Body of pancreas (tissue), 4 donors: ENCODE data around the gene MICOS13. TPM values are rescaled to one million over a fixed set of nuclear protein-coding genes. Genes with fewer than 3 reads are reported as not detected.

Experiments
- ATAC-seq: fragments of 150-250 bp; one replicate; pipeline ENCODE4 v1.9.1; 2016
- DNase-seq, 4 donors: peaks; one replicate each; pipeline ENCODE4 v3.0.0-alpha.2; 2019
- H3K27ac ChIP-seq, 4 donors: fragments of 200-600 bp; sonication (generic); 1 replicate in 3 of 4; 2 replicates in 1 of 4; pipeline versions ENCODE4 v1.5.1 to v1.6.1; 2016 to 2019; ENCODE audit warnings: mild to moderate bottlenecking in 1 of 4, mixed read lengths in 1 of 4, moderate library complexity in 1 of 4
- H3K27me3 ChIP-seq, 2 donors: fragments of 200-600 bp; sonication (generic); one replicate each; pipeline ENCODE4 v1.6.0; 2016; ENCODE audit warnings: mild to moderate bottlenecking in 1 of 2
- H3K36me3 ChIP-seq, 2 donors: fragments of 200-600 bp; sonication (generic); replicated peaks in 1 of 2; 2 replicates each; pipeline ENCODE4 v1.5.1; 2016; ENCODE audit warnings: low read depth in 2 of 2; ENCODE audit not compliant: insufficient read depth in 1 of 2
- H3K4me1 ChIP-seq: fragments of 200-600 bp; sonication (generic); one replicate; pipeline ENCODE4 v1.6.0; 2016
- H3K4me3 ChIP-seq, 2 donors: fragments of 200-600 bp; sonication (generic); 1 replicate in 1 of 2; 2 replicates in 1 of 2; pipeline ENCODE4 v1.5.1; 2016 to 2019
- H3K9me3 ChIP-seq, 3 donors: fragments of 200-600 bp; sonication (generic); 1 replicate in 2 of 3; 2 replicates in 1 of 3; pipeline ENCODE4 v1.5.1; 2016
- POLR2A ChIP-seq, 3 donors: fragments of 450-650 bp; IDR thresholded peaks; one replicate each; pipeline ENCODE4 v1.6.1; 2016; ENCODE audit warnings: antibody characterized with exemption in 3 of 3, mild to moderate bottlenecking in 2 of 3
- WGBS, 2 donors: methylation state at CpG; one replicate each; pipeline ENCODE4 v1.1.5; 2017; 5-methylcytosine and 5-hydroxymethylcytosine counted together
- intact Hi-C: fragments of 100-400 bp; cut with DNase I; formaldehyde crosslinking; loops from one replicate; pipeline ENCODE4 v1.15.1; 2023
- total RNA-seq, 2 donors: library from RNA; depleted of rRNA; stranded (reverse); fragments of >200 nt; gene quantifications; one replicate each; pipeline ENCODE4 v1.1.0, GENCODE V29; 2016
- TF ChIP-seq, protein P1 (sequence below), 7 experiments: fragments of 450-650 bp in 4 of 7; fragments of 200-600 bp in 3 of 7; sonication (generic) in 3 of 7; IDR thresholded peaks; one replicate each; pipeline ENCODE4 v1.5.1; 2016 to 2019; ENCODE audit warnings: antibody characterized with exemption in 7 of 7

Gene MICOS13
- total RNA-seq, 2 donors from 2014 or later, result 14.5 to 14.8 TPM

DNA sequence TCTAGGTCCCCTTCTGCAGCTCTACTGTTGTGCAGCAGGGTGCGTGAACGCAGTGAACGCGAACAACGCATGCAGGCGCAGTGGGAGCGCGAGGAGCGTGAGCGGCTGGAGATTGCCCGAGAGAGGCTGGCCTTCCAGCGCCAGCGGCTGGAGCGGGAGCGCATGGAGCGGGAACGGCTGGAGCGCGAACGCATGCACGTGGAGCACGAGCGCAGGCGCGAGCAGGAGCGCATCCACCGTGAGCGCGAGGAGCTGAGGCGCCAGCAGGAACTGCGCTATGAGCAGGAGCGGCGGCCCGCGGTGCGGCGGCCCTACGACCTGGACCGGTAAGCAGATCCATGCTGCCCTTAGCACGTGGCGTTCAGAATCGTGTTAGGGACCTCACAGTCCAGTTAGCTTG is 18.8 kb downstream of the MICOS13 start:
- Histone ChIP-seq H3K27me3 (no peaks in the 10 kb centered on the region), H3K9me3 (no peaks in the 10 kb centered on the region), H3K36me3 (peaks cover 20 to 62% of the 10 kb centered on the region in 2 donors), H3K27ac (no peak overlapping the region), H3K4me1 (no peaks in the 10 kb centered on the region), H3K4me3 (no peak overlapping the region)
- no peak for DNase-seq
- intact Hi-C loops, result no loop called here
- WGBS, 2 donors, result 96 to 98% methylated on average over 32 to 37 of the region's 42 CpGs
- no peak for ATAC-seq
- TF ChIP-seq, protein P1, sequence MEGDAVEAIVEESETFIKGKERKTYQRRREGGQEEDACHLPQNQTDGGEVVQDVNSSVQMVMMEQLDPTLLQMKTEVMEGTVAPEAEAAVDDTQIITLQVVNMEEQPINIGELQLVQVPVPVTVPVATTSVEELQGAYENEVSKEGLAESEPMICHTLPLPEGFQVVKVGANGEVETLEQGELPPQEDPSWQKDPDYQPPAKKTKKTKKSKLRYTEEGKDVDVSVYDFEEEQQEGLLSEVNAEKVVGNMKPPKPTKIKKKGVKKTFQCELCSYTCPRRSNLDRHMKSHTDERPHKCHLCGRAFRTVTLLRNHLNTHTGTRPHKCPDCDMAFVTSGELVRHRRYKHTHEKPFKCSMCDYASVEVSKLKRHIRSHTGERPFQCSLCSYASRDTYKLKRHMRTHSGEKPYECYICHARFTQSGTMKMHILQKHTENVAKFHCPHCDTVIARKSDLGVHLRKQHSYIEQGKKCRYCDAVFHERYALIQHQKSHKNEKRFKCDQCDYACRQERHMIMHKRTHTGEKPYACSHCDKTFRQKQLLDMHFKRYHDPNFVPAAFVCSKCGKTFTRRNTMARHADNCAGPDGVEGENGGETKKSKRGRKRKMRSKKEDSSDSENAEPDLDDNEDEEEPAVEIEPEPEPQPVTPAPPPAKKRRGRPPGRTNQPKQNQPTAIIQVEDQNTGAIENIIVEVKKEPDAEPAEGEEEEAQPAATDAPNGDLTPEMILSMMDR (IDR thresholded peaks at IDR 0.05), result no peak
- no peak for TF ChIP-seq POLR2A (IDR thresholded peaks at IDR 0.05)

DNA sequence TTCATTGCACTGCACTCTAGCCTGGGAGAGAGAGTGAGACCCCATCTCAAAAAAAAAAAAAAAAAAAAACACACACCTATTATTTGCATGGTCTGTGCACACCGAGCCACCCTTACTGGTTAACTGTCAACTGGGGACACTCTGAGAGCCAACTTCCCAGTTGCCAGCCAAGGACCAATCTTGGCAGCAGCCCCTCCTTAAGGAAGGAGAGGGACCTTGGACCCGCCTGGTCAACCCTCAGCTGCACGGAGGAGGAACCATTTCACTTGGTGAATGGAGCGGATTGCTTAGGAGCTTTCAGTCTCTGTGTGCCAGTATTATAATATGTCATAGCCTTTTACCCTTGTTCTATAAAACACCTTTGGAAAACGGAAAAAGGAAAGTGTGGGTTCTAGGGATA is 24.9 kb downstream of the MICOS13 start:
- Histone ChIP-seq H3K4me3 (no peak overlapping the region), H3K36me3 (peaks cover 13 to 51% of the 10 kb centered on the region in 2 donors), H3K9me3 (no peaks in the 10 kb centered on the region), H3K4me1 (no peaks in the 10 kb centered on the region), H3K27ac (no peak overlapping the region), H3K27me3 (no peaks in the 10 kb centered on the region)
- ATAC-seq, result no peak
- DNase-seq, result no peak
- WGBS, 2 donors, result 50 to 83% methylated on average over 5 of the region's 5 CpGs
- intact Hi-C loops, result no loop called here
- TF ChIP-seq POLR2A (IDR thresholded peaks at IDR 0.05), result no peak
- TF ChIP-seq, protein P1 (IDR thresholded peaks at IDR 0.05), result no peak

DNA sequence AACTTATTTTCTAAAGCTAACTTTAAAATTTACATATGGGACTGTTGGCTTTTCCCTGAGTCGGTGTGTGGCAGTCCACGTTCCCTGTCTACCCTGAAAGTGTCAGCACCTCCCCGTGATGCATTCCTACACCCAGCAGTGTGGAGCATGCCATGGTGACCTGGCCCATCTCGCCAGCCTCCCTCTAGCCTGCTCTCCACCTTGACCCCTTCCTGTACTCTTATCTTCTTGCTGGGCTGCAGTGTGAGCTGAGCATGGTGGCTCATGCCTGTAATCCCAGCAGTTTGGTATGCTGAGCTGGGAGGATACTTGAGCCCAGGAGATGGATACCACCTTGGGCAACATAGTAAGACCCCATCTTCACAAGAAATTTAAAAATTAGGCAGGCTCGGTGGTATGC is 25.4 kb downstream of the MICOS13 start:
- no peak for DNase-seq
- no peak overlapping the region for H3K27ac ChIP-seq
- no peaks in the 10 kb centered on the region for H3K9me3 ChIP-seq
- TF ChIP-seq, protein P1 (IDR thresholded peaks at IDR 0.05), result no peak
- no peak for TF ChIP-seq POLR2A (IDR thresholded peaks at IDR 0.05)
- no peaks in the 10 kb centered on the region for H3K4me1 ChIP-seq
- intact Hi-C loops, result no loop called here
- H3K36me3 ChIP-seq, result peaks cover 16 to 56% of the 10 kb centered on the region in 2 donors
- no peak overlapping the region for H3K4me3 ChIP-seq
- ATAC-seq, result no peak
- no peaks in the 10 kb centered on the region for H3K27me3 ChIP-seq
- WGBS, 2 donors, result 90 to 93% methylated on average over 5 of the region's 5 CpGs

DNA sequence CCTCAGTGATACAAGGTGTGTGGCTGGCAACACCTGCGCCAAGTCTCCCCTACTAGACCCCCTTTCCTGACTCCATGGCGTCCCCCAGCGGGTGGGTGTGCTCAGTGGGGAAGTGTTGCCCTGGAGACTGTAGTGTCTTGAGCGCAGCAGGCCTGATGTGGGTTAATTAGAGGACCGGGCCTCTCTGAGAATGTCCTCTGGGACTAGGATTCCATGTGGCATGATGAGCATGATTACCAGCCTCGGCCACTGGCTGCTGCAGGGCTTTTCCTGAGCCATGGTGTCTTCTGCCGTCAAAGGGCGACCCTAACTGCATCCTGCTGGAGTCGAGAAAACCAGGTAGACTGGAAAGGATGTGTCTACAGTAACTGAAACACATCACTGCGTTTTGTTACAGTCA is 28.1 kb downstream of the MICOS13 start:
- Histone ChIP-seq H3K36me3 (peaks cover 20 to 55% of the 10 kb centered on the region in 2 donors), H3K27ac (no peak overlapping the region), H3K9me3 (no peaks in the 10 kb centered on the region), H3K27me3 (no peaks in the 10 kb centered on the region), H3K4me3 (no peak overlapping the region), H3K4me1 (no peaks in the 10 kb centered on the region)
- ATAC-seq (no peak), DNase-seq (no peak)
- intact Hi-C loops, result no loop called here
- 90 to 93% methylated on average over 9 to 10 of the region's 10 CpGs for WGBS, 2 donors
- TF ChIP-seq, protein P1 (IDR thresholded peaks at IDR 0.05), result no peak
- TF ChIP-seq POLR2A (IDR thresholded peaks at IDR 0.05), result no peak

DNA sequence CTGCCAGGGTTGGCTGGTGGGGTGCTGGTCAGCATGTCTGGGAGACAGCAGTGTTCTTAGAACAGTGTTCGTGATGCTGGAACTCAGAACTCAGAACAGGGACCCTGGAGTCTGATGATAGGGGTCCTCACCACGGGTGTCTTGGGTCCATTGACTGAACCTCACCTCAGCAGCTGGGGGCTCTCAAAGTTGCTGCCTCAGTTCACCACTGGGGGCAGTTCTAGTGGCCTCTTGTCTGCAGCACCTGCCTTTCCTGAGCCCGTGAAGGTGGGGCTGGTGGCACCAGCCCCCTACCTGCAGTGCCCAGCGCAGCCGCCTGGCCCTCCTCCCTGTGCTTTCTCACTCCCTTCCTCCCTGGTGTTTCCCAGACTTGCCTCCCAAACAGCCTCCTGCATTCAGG is 29.0 kb downstream of the MICOS13 start:
- DNase-seq (no peak), ATAC-seq (no peak)
- Histone ChIP-seq H3K36me3 (peaks cover 20 to 64% of the 10 kb centered on the region in 2 donors), H3K27ac (no peak overlapping the region), H3K9me3 (no peaks in the 10 kb centered on the region), H3K4me3 (no peak overlapping the region), H3K27me3 (no peaks in the 10 kb centered on the region), H3K4me1 (no peaks in the 10 kb centered on the region)
- intact Hi-C loops, result no loop called here
- WGBS, 2 donors, result 96 to 100% methylated on average over 3 to 5 of the region's 5 CpGs
- no peak for TF ChIP-seq POLR2A (IDR thresholded peaks at IDR 0.05)
- TF ChIP-seq, protein P1 (IDR thresholded peaks at IDR 0.05), result no peak
